ENCODE measurements around the gene THAP2.

Gene THAP2

GRCh38 chr12:71663561-71664410 lies at the start of gene THAP2, which contains the start of gene ZFC3H1:
TSS of gene THAP2 (plus strand) at chr12:71664301. CDS start at chr12:71664510, 209 bp downstream.
TSS of gene ZFC3H1 (minus strand) at chr12:71663848. CDS start at chr12:71663610, 238 bp downstream.
- DNase-seq, result peak; percentile 100

DNA sequence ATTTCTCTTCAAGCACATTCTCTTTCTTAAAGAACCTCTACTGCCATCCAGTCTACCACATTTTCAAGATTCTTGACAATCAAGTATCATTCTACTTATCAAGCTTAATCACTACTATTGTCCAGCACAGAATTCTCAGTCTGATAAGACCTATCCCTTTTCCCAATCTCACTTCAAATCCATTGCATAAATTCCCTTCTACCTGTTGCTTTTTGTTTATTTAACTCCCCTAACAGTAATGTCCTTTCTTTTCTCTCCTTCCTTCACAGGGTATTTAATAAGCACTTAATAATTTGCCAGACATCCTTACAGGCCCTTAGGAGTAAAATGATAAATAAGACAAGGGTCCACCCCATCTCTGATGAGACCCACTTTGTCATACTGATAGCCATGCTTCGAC lies 42.2 kb upstream of the THAP2 start:
- no peak for DNase-seq

- DNase-seq, result no peak
Measured at GRCh38 chr12:71625476-71625875, 38.6 kb upstream of the THAP2 start.

GRCh38 chr12:71626098-71626497 lies 38.0 kb upstream of the THAP2 start:
- DNase-seq, result no peak

GRCh38 chr12:71626768-71627167 lies 37.3 kb upstream of the THAP2 start:
- DNase-seq, result peak; percentile 23

DNA sequence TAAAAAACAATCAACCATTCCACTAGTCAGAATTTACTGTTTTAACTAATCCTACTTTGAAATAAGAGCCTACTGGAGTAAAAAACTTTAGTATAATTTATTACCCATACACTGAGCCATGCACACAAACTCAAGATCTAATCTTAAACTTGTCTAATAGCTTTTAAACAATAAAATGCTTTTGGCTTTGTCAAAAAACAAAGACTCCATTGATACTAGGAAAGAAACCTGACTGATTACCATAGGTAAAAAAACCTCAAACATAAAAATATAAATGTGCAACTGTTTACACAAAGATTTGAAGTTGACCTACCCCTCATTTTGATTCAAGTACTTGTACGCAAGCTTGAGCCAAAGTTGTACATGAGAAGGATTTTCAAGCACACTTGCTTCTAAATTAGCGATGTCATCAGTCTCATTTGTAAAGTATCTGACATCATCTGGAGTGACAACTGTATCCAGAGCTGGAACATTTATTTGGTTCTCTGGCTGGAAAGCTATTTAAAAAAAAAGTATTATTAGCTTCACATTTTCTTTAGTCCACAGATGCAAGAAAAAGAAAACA lies 36.6 kb upstream of the THAP2 start:
- DNase-seq, result no peak

GRCh38 chr12:71636704-71637115 lies 27.4 kb upstream of the THAP2 start:
- DNase-seq, result peak; percentile 70

GRCh38 chr12:71638499-71638898 lies 25.6 kb upstream of the THAP2 start:
- no peak for DNase-seq

DNA sequence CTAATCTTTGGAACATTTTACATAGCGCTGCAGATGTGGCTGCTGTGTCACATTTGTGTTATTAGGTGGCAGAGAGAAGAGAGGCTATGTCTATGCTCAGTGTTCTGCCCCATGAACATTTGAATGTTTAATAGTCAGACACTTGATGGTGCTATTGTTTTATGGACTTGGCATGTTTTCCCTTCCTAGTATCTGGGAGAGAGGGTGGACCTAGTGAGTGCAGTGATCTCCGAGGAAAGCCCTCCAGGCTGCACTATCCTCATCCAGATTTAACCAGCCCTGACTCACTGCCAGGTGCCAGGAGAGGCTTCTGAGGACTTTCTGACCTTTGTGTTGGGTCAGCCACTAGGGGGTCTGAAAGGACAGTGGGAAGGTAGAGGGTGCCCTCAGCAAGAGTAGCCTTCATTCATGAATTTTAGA lies 24.8 kb upstream of the THAP2 start:
- DNase-seq, result peak; percentile 9

DNA sequence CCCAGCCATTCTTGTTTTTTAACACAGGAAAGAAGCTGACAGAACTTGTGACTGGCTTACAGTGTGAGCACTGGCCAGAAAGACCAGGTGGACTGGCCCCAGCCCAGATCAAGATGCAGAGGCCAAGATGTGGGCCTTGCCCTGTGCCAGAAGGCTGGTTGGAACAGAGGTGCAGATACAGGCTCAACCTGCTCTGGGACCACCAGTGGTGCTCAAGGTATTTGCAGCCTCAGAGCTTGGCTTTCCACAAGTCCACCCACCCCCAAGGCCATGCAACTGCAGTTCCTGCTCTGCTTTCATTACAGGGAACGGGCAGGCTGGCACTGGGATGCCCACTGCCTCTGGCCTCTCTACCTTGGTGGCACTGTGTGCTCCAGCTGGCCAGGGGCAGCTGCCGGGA lies 23.8 kb upstream of the THAP2 start:
- DNase-seq, result no peak

- DNase-seq, result no peak
Measured at GRCh38 chr12:71641390-71641789, 22.7 kb upstream of the THAP2 start.

- DNase-seq, result no peak
Measured at GRCh38 chr12:71642264-71642663, 21.8 kb upstream of the THAP2 start.

DNA sequence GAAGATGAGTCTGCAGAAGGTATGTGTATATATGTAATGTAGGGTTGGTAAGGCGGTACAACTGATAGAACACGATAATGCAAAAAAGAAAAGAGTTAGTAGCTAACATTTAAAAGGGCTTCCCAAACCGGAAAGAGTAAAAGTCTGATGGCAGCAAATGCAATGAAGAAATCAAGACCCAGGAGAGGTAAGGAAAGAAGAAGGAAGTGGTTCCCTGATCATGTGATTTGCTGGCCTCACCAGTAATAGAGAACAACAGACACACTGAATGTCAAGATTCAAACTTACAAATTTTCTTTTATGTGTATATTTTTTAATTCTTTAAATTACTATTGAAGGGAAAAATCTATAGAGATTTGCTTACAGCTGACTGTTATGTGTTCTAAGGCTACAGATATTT lies 18.8 kb upstream of the THAP2 start:
- no peak for DNase-seq

GRCh38 chr12:71646512-71646911 lies 17.6 kb upstream of the THAP2 start:
- DNase-seq, result no peak

DNA sequence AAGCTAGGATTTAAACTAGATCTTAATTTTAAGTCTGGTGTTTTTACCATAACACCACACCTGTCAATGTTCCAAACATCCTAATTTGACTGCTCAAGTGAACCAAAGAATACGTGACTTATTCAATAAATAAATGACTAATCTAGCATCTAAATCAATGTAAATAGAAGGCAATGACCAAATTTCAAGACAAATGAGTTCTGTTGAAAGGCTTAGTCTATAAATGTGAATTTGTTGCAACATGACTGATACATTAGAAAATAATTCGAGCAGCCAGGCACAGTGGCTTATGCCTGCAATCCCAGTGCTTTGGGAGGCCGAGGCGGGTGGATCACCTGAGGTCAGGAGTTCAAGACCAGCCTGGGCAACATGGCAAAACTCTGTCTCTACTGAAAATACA lies 15.6 kb upstream of the THAP2 start:
- no peak for DNase-seq

GRCh38 chr12:71649401-71649800 lies 14.7 kb upstream of the THAP2 start:
- no peak for DNase-seq

DNA sequence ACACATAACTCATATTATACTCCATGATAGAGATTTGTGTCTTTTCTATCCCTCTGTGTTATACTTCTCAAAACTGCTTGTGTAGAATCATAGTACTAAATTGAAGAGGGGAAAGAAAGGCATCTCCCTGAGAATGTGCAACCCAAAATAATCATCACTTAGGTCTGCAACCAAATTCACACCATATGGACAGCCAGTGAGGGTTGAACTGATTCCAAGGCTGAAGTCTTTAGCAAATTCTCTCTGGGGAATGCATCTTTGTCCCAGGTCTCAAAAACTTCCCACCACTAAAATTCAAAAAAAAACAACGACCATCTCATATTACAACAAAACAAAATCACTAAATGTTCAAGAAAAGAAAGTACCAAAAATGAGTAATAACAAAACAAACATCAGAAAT lies 11.4 kb upstream of the THAP2 start:
- DNase-seq, result no peak

- DNase-seq, result no peak
Measured at GRCh38 chr12:71653137-71653536, 11.0 kb upstream of the THAP2 start.

GRCh38 chr12:71654200-71654599 lies 9.9 kb upstream of the THAP2 start:
- no peak for DNase-seq

DNA sequence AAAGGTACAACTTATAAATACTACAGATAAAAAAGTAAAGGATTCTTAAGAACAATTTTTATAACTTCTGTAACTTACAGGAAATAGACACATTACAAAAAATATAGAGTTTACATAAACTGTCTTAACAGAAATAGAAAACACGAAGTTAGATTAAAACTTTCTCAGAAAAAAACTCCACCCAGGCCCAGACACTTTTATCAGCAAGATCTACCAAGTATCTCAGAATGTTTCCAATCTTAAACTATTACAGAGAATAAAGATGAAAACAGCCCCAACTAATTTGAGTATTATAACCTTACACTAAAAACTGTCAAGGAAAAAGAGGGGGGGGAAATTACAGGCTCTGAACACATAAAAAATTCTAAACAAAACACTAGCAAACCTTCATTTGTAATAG lies 8.6 kb upstream of the THAP2 start:
- DNase-seq, result no peak

- no peak for DNase-seq
Measured at GRCh38 chr12:71655907-71656306, 8.2 kb upstream of the THAP2 start.

DNA sequence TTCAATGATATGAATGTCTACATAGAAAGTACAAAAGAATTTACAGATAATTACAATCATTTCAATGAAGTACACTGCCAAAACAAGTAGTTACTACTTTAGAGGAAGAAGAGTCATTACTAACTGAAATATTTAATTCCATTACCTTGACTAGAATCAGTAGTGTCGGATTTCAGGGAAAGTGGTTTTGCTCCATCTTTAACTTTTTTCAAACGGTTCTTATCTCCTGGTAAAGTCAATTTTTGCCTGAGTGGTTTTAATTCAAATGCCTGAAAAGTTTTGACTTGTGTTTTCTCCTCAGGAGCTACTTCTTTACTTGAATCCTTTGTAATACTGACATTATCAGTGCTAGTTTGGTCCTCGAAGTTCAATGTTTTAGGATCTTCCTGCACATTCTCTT lies 7.4 kb upstream of the THAP2 start:
- no peak for DNase-seq

- peak; percentile 38 for DNase-seq
Measured at GRCh38 chr12:71661977-71662530, 2.0 kb upstream of the THAP2 start.
